HG02798 (cell line): ENCODE measurements around the gene CD58.
"Not testable (repeated sequence)": the region's sequence is repeated elsewhere in the genome, so short reads cannot be mapped to it uniquely, and the experiment has no call there.

ENCODE experiments used
- ATAC-seq: cut with Tn5 transposase; IDR thresholded peaks from one replicate; pipeline ENCODE4 v1.9.1; 2021; ENCODE audit warnings: mild to moderate bottlenecking; ENCODE audit not compliant: unreplicated experiment, poor library complexity

CD58 gene

GRCh38 chr1:116593977-116594376, 23.2 kb upstream of the CD58 start:
- not testable (repeated sequence) for ATAC-seq

- ATAC-seq = not testable (repeated sequence)
Measured at GRCh38 chr1:116593401-116593800, 22.6 kb upstream of the CD58 start.

GRCh38 chr1:116591951-116592605, 21.3 kb upstream of the CD58 start:
- ATAC-seq = not testable (repeated sequence)

- not testable (repeated sequence) for ATAC-seq
Measured at GRCh38 chr1:116591006-116591950, 20.5 kb upstream of the CD58 start.

- not testable (repeated sequence) for ATAC-seq
Measured at GRCh38 chr1:116590359-116591005, 19.7 kb upstream of the CD58 start.

GRCh38 chr1:116589101-116589735, 18.4 kb upstream of the CD58 start:
- ATAC-seq = not testable (repeated sequence)

GRCh38 chr1:116587501-116588227, 16.8 kb upstream of the CD58 start:
- no peak for ATAC-seq

GRCh38 chr1:116586741-116587143, 15.9 kb upstream of the CD58 start:
- ATAC-seq = peak; percentile 53

GRCh38 chr1:116585886-116586285, 15.1 kb upstream of the CD58 start:
- no peak for ATAC-seq

GRCh38 chr1:116581323-116581885, 10.6 kb upstream of the CD58 start:
- no peak for ATAC-seq

GRCh38 chr1:116580446-116581322, 9.9 kb upstream of the CD58 start:
- no peak for ATAC-seq

GRCh38 chr1:116579259-116579875, 8.5 kb upstream of the CD58 start:
- no peak for ATAC-seq

- ATAC-seq = no peak
Measured at GRCh38 chr1:116578581-116578980, 7.8 kb upstream of the CD58 start.

GRCh38 chr1:116577759-116578314, 7.0 kb upstream of the CD58 start:
- no peak for ATAC-seq

- ATAC-seq = no peak
Measured at GRCh38 chr1:116574581-116575291, 3.9 kb upstream of the CD58 start.

GRCh38 chr1:116573431-116574095, 2.7 kb upstream of the CD58 start:
- ATAC-seq = no peak
